Keratinocyte (primary cell): ENCODE results near the gene TBC1D4. TPM values are rescaled to one million over a fixed set of nuclear protein-coding genes. Genes with fewer than 3 reads are reported as not detected.

Source experiments
- DNase-seq: peaks from one replicate; pipeline ENCODE4 v3.0.0-alpha.2; 2011; ENCODE audit warnings: low read depth, missing footprints, low spot score
- FAIRE-seq: peaks from 2 replicates; lab custom pipeline; 2011; peaks lifted over from hg19 to GRCh38; lab: Jason Lieb, UNC
- H2AFZ ChIP-seq: 2 replicates; pipeline ENCODE4 v1.6.0; 2012; ENCODE audit warnings: low read length, control low read depth, inconsistent platforms; ENCODE audit not compliant: control insufficient read depth
- H3K27ac ChIP-seq: 2 replicates; pipeline ENCODE4 v1.5.1; 2011; ENCODE audit warnings: low read length; ENCODE audit not compliant: control insufficient read depth, insufficient read depth
- H3K27me3 ChIP-seq: 3 replicates; pipeline ENCODE4 v1.6.0; 2011; ENCODE audit warnings: low read length; ENCODE audit not compliant: control insufficient read depth, insufficient read depth; ENCODE audit errors: extremely low read depth
- H3K36me3 ChIP-seq, 2 experiments: 2 replicates in 1 of 2; 3 replicates in 1 of 2; pipeline ENCODE4 v1.5.1; 2011; ENCODE audit warnings: low read length in 2 of 2, mild to moderate bottlenecking in 1 of 2; ENCODE audit not compliant: control insufficient read depth in 2 of 2, insufficient read depth in 2 of 2; ENCODE audit errors: extremely low read depth in 1 of 2
- H3K4me1 ChIP-seq: 3 replicates; pipeline ENCODE4 v1.5.1; 2011; ENCODE audit warnings: low read length; ENCODE audit not compliant: control insufficient read depth, insufficient read depth; ENCODE audit errors: extremely low read depth
- H3K4me2 ChIP-seq: 3 replicates; pipeline ENCODE4 v1.6.0; 2011; ENCODE audit warnings: low read depth, low read length; ENCODE audit not compliant: control insufficient read depth, insufficient read depth; ENCODE audit errors: extremely low read depth
- H3K4me3 ChIP-seq, 3 experiments: fragments of 200-600 bp in 1 of 3; sonication (generic) in 1 of 3; 2 replicates in 2 of 3; 3 replicates in 1 of 3; pipeline ENCODE4 v1.5.1; 2011 to 2016; ENCODE audit warnings: low read length in 3 of 3, mild to moderate bottlenecking in 3 of 3, control low read depth in 2 of 3, inconsistent platforms in 1 of 3, low read depth in 1 of 3, mixed read lengths in 1 of 3, mixed run types in 1 of 3, moderate library complexity in 1 of 3; ENCODE audit not compliant: control insufficient read depth in 2 of 3, insufficient read depth in 2 of 3; ENCODE audit errors: extremely low read depth in 1 of 3
- H3K79me2 ChIP-seq: 2 replicates; pipeline ENCODE4 v1.6.0; 2012; ENCODE audit warnings: low read length; ENCODE audit not compliant: control insufficient read depth, insufficient read depth
- H3K9ac ChIP-seq: 3 replicates; pipeline ENCODE4 v1.6.0; 2011; ENCODE audit warnings: low read length; ENCODE audit not compliant: control insufficient read depth, insufficient read depth; ENCODE audit errors: extremely low read depth
- H3K9me1 ChIP-seq: 3 replicates; pipeline ENCODE4 v1.6.0; 2011; ENCODE audit warnings: low read length; ENCODE audit not compliant: control insufficient read depth, insufficient read depth; ENCODE audit errors: extremely low read depth
- H3K9me3 ChIP-seq: 2 replicates; pipeline ENCODE4 v1.5.1; 2012; ENCODE audit warnings: low read depth, low read length; ENCODE audit not compliant: control insufficient read depth
- H4K20me1 ChIP-seq: 3 replicates; pipeline ENCODE4 v1.6.0; 2011; ENCODE audit warnings: low read length; ENCODE audit not compliant: control insufficient read depth, insufficient read depth; ENCODE audit errors: extremely low read depth
- CTCF ChIP-seq, 3 experiments: IDR thresholded peaks in 1 of 3; conservative IDR thresholded peaks in 1 of 3; optimal IDR thresholded peaks in 1 of 3; 2 replicates in 2 of 3; 3 replicates in 1 of 3; pipeline versions ENCODE3 to v1.5.1; 2011; ENCODE audit warnings: low read length in 3 of 3, mild to moderate bottlenecking in 3 of 3, moderate library complexity in 2 of 3, control low read depth in 1 of 3, inconsistent platforms in 1 of 3; ENCODE audit not compliant: insufficient read depth in 2 of 3; ENCODE audit errors: extremely low read depth in 1 of 3
- EZH2 ChIP-seq: IDR thresholded peaks from one replicate; pipeline ENCODE4 v1.6.1; 2012; ENCODE audit warnings: inconsistent platforms, mild to moderate bottlenecking, low read length, moderate library complexity
- dilution Hi-C: fragments of 300-500 bp; cut with MboI; formaldehyde crosslinking; loops from one replicate; pipeline ENCODE4 v1.7.0; 2020; ENCODE audit warnings: low sequenced_read_pairs; ENCODE audit not compliant: extremely low pct_ligation_motif_present
- polyA plus RNA-seq, 5 experiments: library from polyadenylated mRNA; depleted of rRNA in 3 of 5; stranded (reverse) in 3 of 5; stranded (forward) in 1 of 5; unstranded in 1 of 5; fragments of >200 nt; gene quantifications; 1 replicate in 1 of 5; 2 replicates in 3 of 5; 3 replicates in 1 of 5; pipeline versions ENCODE4 v1.2.1 to v1.2.3, GENCODE V29; 2011 to 2012; ENCODE audit warnings: missing spikeins in 2 of 5, low read depth in 1 of 5, low replicate concordance in 1 of 5

Gene TBC1D4
- polyA plus RNA-seq, 1 donor (not counting 4 experiments of a cell fraction or from before 2014, with no cell fraction given): 14.2 TPM

GRCh38 chr13:75418186-75418843 is 63.7 kb downstream of the TBC1D4 start:
- Histone ChIP-seq H3K4me1 (peaks cover 28% of the 10 kb centered on the region), H3K36me3 (no peaks in the 10 kb centered on the region), H4K20me1 (peaks cover 5% of the 10 kb centered on the region), H3K4me3 (no peak overlapping the region), H3K9ac (no peak overlapping the region), H3K9me3 (no peaks in the 10 kb centered on the region), H3K27ac (no peak overlapping the region), H2AFZ (no peak overlapping the region), H3K4me2 (no peak overlapping the region), H3K27me3 (no peaks in the 10 kb centered on the region), H3K9me1 (peaks cover 4% of the 10 kb centered on the region), H3K79me2 (peaks cover 14% of the 10 kb centered on the region)
- no peak for TF ChIP-seq CTCF (optimal IDR thresholded peaks at IDR 0.05 in 1 of 3, IDR thresholded peaks at IDR 0.05 in 1 of 3, conservative IDR thresholded peaks at IDR 0.05 in 1 of 3; ENCODE audit: extremely low read depth in 1 of 3, insufficient read depth in 2 of 3, low read length in 3 of 3)
- no peak for TF ChIP-seq EZH2
- dilution Hi-C loops: no loop called here
- no peak for DNase-seq
- no peak for FAIRE-seq

GRCh38 chr13:75417656-75418055 is 64.3 kb downstream of the TBC1D4 start:
- H3K4me3 ChIP-seq: no peak overlapping the region
- dilution Hi-C loops: no loop called here

More at GRCh38 chr13:75417656-75418055, 64.3 kb downstream of the TBC1D4 start:
- H3K4me2 ChIP-seq: peak overlapping the region; percentile 60
- H4K20me1 ChIP-seq: peaks cover 5% of the 10 kb centered on the region
- H3K4me1 ChIP-seq: peaks cover 28% of the 10 kb centered on the region
- H2AFZ ChIP-seq: no peak overlapping the region
- FAIRE-seq (no peak), DNase-seq (no peak)
- H3K9me3 ChIP-seq: no peaks in the 10 kb centered on the region
- H3K9ac ChIP-seq: no peak overlapping the region
- H3K79me2 ChIP-seq: peaks cover 16% of the 10 kb centered on the region
- no peak for TF ChIP-seq EZH2
- no peak for TF ChIP-seq CTCF (optimal IDR thresholded peaks at IDR 0.05 in 1 of 3, IDR thresholded peaks at IDR 0.05 in 1 of 3, conservative IDR thresholded peaks at IDR 0.05 in 1 of 3; ENCODE audit: extremely low read depth in 1 of 3, insufficient read depth in 2 of 3, low read length in 3 of 3)
- no peaks in the 10 kb centered on the region for H3K36me3 ChIP-seq
- peaks cover 4% of the 10 kb centered on the region for H3K9me1 ChIP-seq
- H3K27ac ChIP-seq: peak overlapping the region; percentile 28
- no peaks in the 10 kb centered on the region for H3K27me3 ChIP-seq
